ENCODE data around the gene IL36G.

Gene IL36G

DNA sequence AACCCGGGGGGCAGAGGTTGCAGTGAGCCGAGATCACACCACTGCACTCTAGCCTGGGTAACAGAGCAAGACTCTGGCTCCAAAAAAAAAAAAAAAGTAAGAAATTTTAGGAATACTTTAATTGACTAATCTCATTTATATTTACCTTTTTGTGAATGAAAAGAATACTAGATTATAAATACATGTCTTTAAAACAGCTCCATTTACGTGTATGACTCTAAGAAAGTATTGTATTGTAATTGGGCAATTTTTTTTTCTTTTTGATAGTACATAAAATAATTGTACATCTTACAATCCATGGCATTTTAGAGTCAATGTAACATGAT lies 35.5 kb downstream of the IL36G start:
- Histone ChIP-seq H3K9me3 (ENCODE audit: control insufficient read depth, low read length) (no peaks in the 10 kb centered on the region), H3K36me3 (ENCODE audit: control insufficient read depth, insufficient read depth, low read length) (no peaks in the 10 kb centered on the region), H3K27ac (ENCODE audit: insufficient read depth, low read length, poor library complexity, severe bottlenecking) (no peak overlapping the region), H3K27me3 (replicated peaks; ENCODE audit: control insufficient read depth, insufficient read depth, low read length, poor library complexity, severe bottlenecking) (no peaks in the 10 kb centered on the region), H3K4me1 (ENCODE audit: control insufficient read depth, insufficient read depth, low read length, poor library complexity, severe bottlenecking) (no peaks in the 10 kb centered on the region), H3K4me3 (ENCODE audit: insufficient read depth, low read depth, low read length, poor library complexity, severe bottlenecking) (no peak overlapping the region)
- DNase-seq, result no peak

DNA sequence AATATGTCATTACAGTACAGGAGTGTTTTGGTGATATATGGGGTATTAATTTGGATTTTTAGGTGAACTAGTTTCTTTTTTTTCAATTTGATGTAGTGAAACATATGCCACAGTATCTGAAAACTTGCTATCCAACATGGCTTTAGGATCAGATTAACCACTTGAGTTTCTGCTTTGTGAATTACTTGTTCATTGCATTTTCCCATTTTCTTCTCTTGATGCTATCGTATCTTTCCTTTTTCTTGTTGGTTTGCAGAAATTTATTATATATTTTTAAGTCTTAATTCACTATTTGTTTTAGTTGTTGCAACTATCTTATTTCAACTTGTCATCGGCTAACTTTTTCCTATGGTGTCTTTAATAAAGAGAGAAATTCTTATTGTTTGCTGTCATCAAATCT lies 36.3 kb downstream of the IL36G start:
- Histone ChIP-seq H3K27me3 (replicated peaks; ENCODE audit: control insufficient read depth, insufficient read depth, low read length, poor library complexity, severe bottlenecking) (no peaks in the 10 kb centered on the region), H3K9me3 (ENCODE audit: control insufficient read depth, low read length) (no peaks in the 10 kb centered on the region), H3K4me3 (ENCODE audit: insufficient read depth, low read depth, low read length, poor library complexity, severe bottlenecking) (no peak overlapping the region), H3K36me3 (ENCODE audit: control insufficient read depth, insufficient read depth, low read length) (no peaks in the 10 kb centered on the region), H3K4me1 (ENCODE audit: control insufficient read depth, insufficient read depth, low read length, poor library complexity, severe bottlenecking) (no peaks in the 10 kb centered on the region), H3K27ac (ENCODE audit: insufficient read depth, low read length, poor library complexity, severe bottlenecking) (no peak overlapping the region)
- no peak for DNase-seq

DNA sequence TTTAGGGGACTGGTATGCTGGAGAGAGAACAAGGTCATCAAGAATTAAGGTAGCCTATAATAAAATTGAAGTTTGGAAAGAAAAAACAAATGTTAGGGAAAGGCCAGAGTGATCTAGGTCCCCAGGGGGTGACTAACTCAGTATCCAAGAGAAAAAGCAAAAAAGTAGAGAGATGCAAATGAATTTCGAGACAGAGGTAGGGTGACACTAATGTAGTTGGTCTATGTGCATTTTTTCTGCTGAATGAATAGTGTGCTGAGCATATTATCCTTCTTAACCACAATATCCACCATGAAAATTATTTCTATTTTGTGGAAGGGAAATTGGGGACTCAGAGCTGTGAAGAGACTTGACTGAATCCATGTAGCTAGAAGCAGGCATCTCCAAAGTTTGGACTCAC lies 37.2 kb downstream of the IL36G start:
- H3K9me3 ChIP-seq (ENCODE audit: control insufficient read depth, low read length), result no peaks in the 10 kb centered on the region
- no peak for DNase-seq
- no peaks in the 10 kb centered on the region for H3K36me3 ChIP-seq (ENCODE audit: control insufficient read depth, insufficient read depth, low read length)
- H3K4me3 ChIP-seq (ENCODE audit: insufficient read depth, low read depth, low read length, poor library complexity, severe bottlenecking), result no peak overlapping the region
- H3K4me1 ChIP-seq (ENCODE audit: control insufficient read depth, insufficient read depth, low read length, poor library complexity, severe bottlenecking), result no peaks in the 10 kb centered on the region
- H3K27me3 ChIP-seq (replicated peaks; ENCODE audit: control insufficient read depth, insufficient read depth, low read length, poor library complexity, severe bottlenecking), result no peaks in the 10 kb centered on the region
- no peak overlapping the region for H3K27ac ChIP-seq (ENCODE audit: insufficient read depth, low read length, poor library complexity, severe bottlenecking)

DNA sequence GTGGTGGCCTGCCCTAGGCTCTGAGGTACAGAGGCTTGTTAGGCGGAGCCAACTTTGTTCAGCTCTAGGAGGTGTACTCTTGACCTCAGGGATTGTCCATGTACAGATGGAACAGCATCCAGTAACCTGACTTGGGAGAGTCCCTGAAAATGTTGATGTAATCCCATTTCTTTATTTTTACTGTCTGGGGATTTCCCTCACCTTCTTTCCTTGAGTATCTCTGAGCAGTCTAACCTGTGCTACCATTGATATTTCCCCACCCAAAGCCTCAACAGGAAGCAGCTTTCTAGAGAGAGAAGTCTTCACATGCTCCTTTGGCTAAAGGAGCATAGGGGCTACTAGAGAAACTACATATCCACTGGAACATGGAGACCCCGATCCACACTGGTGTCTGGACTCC lies 37.8 kb downstream of the IL36G start:
- Histone ChIP-seq H3K4me3 (ENCODE audit: insufficient read depth, low read depth, low read length, poor library complexity, severe bottlenecking) (no peak overlapping the region), H3K4me1 (ENCODE audit: control insufficient read depth, insufficient read depth, low read length, poor library complexity, severe bottlenecking) (no peaks in the 10 kb centered on the region), H3K9me3 (ENCODE audit: control insufficient read depth, low read length) (no peaks in the 10 kb centered on the region), H3K27ac (ENCODE audit: insufficient read depth, low read length, poor library complexity, severe bottlenecking) (no peak overlapping the region), H3K27me3 (replicated peaks; ENCODE audit: control insufficient read depth, insufficient read depth, low read length, poor library complexity, severe bottlenecking) (no peaks in the 10 kb centered on the region), H3K36me3 (ENCODE audit: control insufficient read depth, insufficient read depth, low read length) (no peaks in the 10 kb centered on the region)
- no peak for DNase-seq

DNA sequence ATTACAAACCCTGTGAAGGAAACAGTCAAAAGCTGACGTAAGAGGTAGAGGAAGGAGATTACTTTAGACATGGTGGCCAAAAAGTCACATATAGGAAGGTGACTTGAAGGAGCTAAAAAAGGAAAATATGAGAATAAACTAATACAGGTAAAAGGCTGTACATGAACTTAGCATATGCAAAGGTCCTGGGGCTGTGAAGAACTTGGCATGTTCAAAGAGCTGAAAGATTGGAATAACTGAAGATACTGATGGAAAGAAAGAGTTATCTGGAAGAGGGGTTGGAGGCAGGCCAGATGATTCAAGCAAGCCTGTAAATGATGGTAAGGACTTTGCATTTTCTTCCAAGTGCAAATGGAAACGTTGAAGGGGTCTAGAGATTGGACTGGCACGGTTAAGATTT lies 40.7 kb downstream of the IL36G start:
- no peaks in the 10 kb centered on the region for H3K27me3 ChIP-seq (replicated peaks; ENCODE audit: control insufficient read depth, insufficient read depth, low read length, poor library complexity, severe bottlenecking)
- DNase-seq, result no peak
- H3K4me1 ChIP-seq (ENCODE audit: control insufficient read depth, insufficient read depth, low read length, poor library complexity, severe bottlenecking), result no peaks in the 10 kb centered on the region
- no peak overlapping the region for H3K4me3 ChIP-seq (ENCODE audit: insufficient read depth, low read depth, low read length, poor library complexity, severe bottlenecking)
- H3K27ac ChIP-seq (ENCODE audit: insufficient read depth, low read length, poor library complexity, severe bottlenecking), result no peak overlapping the region
- no peaks in the 10 kb centered on the region for H3K36me3 ChIP-seq (ENCODE audit: control insufficient read depth, insufficient read depth, low read length)
- H3K9me3 ChIP-seq (ENCODE audit: control insufficient read depth, low read length), result no peaks in the 10 kb centered on the region

DNA sequence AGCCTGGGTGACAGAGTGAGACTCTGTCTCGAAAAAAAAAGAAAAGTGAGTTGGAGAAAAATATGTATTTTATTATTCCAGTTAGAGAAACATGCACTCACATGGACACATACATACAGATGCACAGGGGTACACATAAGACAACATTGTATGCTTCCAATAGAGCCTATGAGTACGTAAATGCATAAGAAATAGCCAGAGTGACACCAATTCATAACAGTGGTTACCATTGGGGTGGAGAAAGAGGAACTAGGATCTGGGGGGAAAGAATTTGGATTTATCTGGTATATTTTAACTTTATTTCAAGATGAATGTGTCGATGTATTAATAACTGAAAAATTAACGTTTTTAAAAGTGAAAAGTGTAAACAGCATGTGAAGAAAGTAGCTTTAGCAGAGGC lies 43.5 kb downstream of the IL36G start:
- Histone ChIP-seq H3K9me3 (ENCODE audit: control insufficient read depth, low read length) (no peaks in the 10 kb centered on the region), H3K4me1 (ENCODE audit: control insufficient read depth, insufficient read depth, low read length, poor library complexity, severe bottlenecking) (no peaks in the 10 kb centered on the region), H3K4me3 (ENCODE audit: insufficient read depth, low read depth, low read length, poor library complexity, severe bottlenecking) (no peak overlapping the region), H3K27ac (ENCODE audit: insufficient read depth, low read length, poor library complexity, severe bottlenecking) (no peak overlapping the region), H3K27me3 (replicated peaks; ENCODE audit: control insufficient read depth, insufficient read depth, low read length, poor library complexity, severe bottlenecking) (no peaks in the 10 kb centered on the region), H3K36me3 (ENCODE audit: control insufficient read depth, insufficient read depth, low read length) (no peaks in the 10 kb centered on the region)
- DNase-seq, result no peak

DNA sequence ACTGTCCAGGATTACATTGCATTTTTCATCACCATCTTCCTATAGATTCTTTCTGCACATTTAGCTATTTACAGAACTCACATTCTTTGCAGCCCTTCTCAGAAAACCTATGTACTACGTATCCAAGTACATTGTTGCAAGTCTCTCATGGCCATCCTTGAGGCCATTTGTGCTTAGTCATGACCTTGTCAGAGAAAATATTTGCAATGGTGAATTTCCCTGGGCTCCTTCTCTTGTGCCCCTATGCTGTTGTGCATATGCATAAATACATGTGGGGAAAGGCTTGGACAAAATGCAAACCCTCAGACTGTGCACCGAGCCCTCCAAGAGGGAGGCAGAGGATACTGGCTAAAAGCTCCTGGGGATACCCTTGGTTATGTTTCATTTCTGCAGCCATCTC lies 47.0 kb downstream of the IL36G start:
- DNase-seq, result no peak
- Histone ChIP-seq H3K9me3 (ENCODE audit: control insufficient read depth, low read length) (no peaks in the 10 kb centered on the region), H3K27me3 (replicated peaks; ENCODE audit: control insufficient read depth, insufficient read depth, low read length, poor library complexity, severe bottlenecking) (no peaks in the 10 kb centered on the region)

DNA sequence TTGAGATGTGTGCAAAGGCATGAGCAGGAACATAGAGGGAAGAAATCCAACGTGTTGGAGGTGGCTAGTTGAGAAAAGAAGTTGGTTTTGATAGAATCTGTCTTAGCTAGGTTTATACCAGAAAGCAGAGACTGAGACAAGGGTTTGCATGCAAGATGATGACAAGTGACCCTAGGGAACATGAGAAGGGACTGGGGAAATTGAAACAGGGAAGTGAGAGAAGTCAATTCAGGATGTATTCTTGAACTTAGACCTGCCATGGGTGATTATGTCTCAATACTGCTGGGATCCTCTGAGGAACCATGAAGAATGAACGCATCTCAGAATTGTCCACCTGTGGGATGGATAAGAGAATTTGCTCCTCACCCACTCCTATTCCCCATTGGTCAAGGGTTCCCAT lies 47.9 kb downstream of the IL36G start:
- H3K4me1 ChIP-seq (ENCODE audit: control insufficient read depth, insufficient read depth, low read length, poor library complexity, severe bottlenecking), result no peaks in the 10 kb centered on the region
- H3K27ac ChIP-seq (ENCODE audit: insufficient read depth, low read length, poor library complexity, severe bottlenecking), result no peak overlapping the region
- H3K27me3 ChIP-seq (replicated peaks; ENCODE audit: control insufficient read depth, insufficient read depth, low read length, poor library complexity, severe bottlenecking), result no peaks in the 10 kb centered on the region
- no peak for DNase-seq
- no peak overlapping the region for H3K4me3 ChIP-seq (ENCODE audit: insufficient read depth, low read depth, low read length, poor library complexity, severe bottlenecking)
- no peaks in the 10 kb centered on the region for H3K9me3 ChIP-seq (ENCODE audit: control insufficient read depth, low read length)
- no peaks in the 10 kb centered on the region for H3K36me3 ChIP-seq (ENCODE audit: control insufficient read depth, insufficient read depth, low read length)

More for the DNA sequence above, 47.0 kb downstream of the IL36G start:
- Histone ChIP-seq H3K27ac (ENCODE audit: insufficient read depth, low read length, poor library complexity, severe bottlenecking) (no peak overlapping the region), H3K4me3 (ENCODE audit: insufficient read depth, low read depth, low read length, poor library complexity, severe bottlenecking) (no peak overlapping the region), H3K36me3 (ENCODE audit: control insufficient read depth, insufficient read depth, low read length) (no peaks in the 10 kb centered on the region), H3K4me1 (ENCODE audit: control insufficient read depth, insufficient read depth, low read length, poor library complexity, severe bottlenecking) (no peaks in the 10 kb centered on the region)

DNA sequence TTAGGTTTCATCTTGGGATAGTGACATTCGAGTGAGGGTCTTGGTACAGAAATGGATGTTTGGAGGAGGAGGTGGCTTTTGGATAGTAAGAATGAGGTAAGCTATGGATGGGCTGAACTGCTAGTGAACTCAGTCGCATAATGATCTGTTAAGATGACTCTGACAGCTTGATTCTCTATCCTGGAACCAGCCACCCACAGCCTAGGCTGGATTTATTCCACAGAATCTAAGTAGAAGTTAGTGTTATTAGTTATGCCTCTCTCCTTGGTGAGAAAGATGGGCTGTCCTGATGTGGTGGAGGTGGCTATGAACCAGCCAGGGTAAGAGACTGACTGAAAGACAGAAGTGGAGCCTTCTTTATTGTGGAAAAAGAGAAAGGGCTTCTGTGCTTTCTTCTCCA lies 49.9 kb downstream of the IL36G start:
- no peak for DNase-seq
- Histone ChIP-seq H3K36me3 (ENCODE audit: control insufficient read depth, insufficient read depth, low read length) (no peaks in the 10 kb centered on the region), H3K4me1 (ENCODE audit: control insufficient read depth, insufficient read depth, low read length, poor library complexity, severe bottlenecking) (no peaks in the 10 kb centered on the region), H3K27ac (ENCODE audit: insufficient read depth, low read length, poor library complexity, severe bottlenecking) (no peak overlapping the region), H3K4me3 (ENCODE audit: insufficient read depth, low read depth, low read length, poor library complexity, severe bottlenecking) (no peak overlapping the region), H3K9me3 (ENCODE audit: control insufficient read depth, low read length) (no peaks in the 10 kb centered on the region), H3K27me3 (replicated peaks; ENCODE audit: control insufficient read depth, insufficient read depth, low read length, poor library complexity, severe bottlenecking) (no peaks in the 10 kb centered on the region)

DNA sequence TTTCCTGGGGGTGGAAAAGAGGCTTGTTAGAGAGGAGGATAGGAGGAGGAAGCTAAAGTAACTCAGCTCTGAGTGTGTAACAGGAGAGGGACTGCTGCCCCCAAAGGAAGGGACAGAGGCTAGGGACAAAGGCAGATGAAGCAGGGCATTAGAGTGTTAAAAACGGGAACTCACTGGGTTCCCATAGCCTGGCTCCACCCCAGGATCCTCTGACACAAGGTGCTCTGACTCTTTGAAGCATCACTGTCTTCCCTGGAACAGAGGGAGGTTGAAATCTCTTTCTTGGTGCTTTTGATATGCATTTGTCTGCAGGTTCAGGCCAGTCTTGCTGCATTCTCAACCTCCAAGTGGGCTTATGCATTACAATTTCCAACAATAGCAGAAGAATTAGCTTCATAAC lies 50.3 kb downstream of the IL36G start:
- Histone ChIP-seq H3K4me1 (ENCODE audit: control insufficient read depth, insufficient read depth, low read length, poor library complexity, severe bottlenecking) (no peaks in the 10 kb centered on the region), H3K27ac (ENCODE audit: insufficient read depth, low read length, poor library complexity, severe bottlenecking) (no peak overlapping the region), H3K27me3 (replicated peaks; ENCODE audit: control insufficient read depth, insufficient read depth, low read length, poor library complexity, severe bottlenecking) (no peaks in the 10 kb centered on the region), H3K9me3 (ENCODE audit: control insufficient read depth, low read length) (no peaks in the 10 kb centered on the region), H3K36me3 (ENCODE audit: control insufficient read depth, insufficient read depth, low read length) (no peaks in the 10 kb centered on the region), H3K4me3 (ENCODE audit: insufficient read depth, low read depth, low read length, poor library complexity, severe bottlenecking) (no peak overlapping the region)
- DNase-seq, result no peak

DNA sequence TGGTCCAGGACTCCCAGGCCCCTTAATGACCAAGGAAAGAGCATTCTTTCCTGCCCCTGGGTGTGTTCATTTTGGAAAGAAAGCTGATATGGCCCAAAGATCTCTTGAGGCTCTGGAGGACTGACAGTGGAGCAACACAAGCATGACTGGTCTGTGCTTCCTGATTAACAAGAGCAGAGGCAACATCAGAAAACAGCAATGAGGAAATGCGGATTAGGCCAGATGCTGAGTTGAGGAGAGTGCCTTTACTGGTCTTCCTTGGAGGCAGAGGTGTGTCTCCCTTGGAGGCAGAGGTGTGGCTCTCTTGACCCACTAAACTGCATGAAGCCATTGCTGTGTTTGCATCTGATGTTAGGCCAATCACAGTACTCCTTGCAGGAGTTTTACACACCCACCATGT lies 54.9 kb downstream of the IL36G start:
- no peaks in the 10 kb centered on the region for H3K4me1 ChIP-seq (ENCODE audit: control insufficient read depth, insufficient read depth, low read length, poor library complexity, severe bottlenecking)
- no peaks in the 10 kb centered on the region for H3K9me3 ChIP-seq (ENCODE audit: control insufficient read depth, low read length)
- no peak overlapping the region for H3K27ac ChIP-seq (ENCODE audit: insufficient read depth, low read length, poor library complexity, severe bottlenecking)
- H3K4me3 ChIP-seq (ENCODE audit: insufficient read depth, low read depth, low read length, poor library complexity, severe bottlenecking), result no peak overlapping the region
- H3K27me3 ChIP-seq (replicated peaks; ENCODE audit: control insufficient read depth, insufficient read depth, low read length, poor library complexity, severe bottlenecking), result no peaks in the 10 kb centered on the region
- no peak for DNase-seq
- no peaks in the 10 kb centered on the region for H3K36me3 ChIP-seq (ENCODE audit: control insufficient read depth, insufficient read depth, low read length)
